Measurements from ENCODE around the gene KRT80.

GRCh38 chr12:52204095-52204930, 12.5 kb upstream of the KRT80 start:
- TF ChIP-seq SIN3A (IDR thresholded peaks at IDR 0.05; ENCODE audit: low read depth) (no peak), CEBPB (IDR thresholded peaks at IDR 0.05; ENCODE audit: low read depth) (no peak), POLR2A (IDR thresholded peaks at IDR 0.05; ENCODE audit: borderline replicate concordance, extremely low read depth, insufficient read depth, insufficient read length) (no peak), POLR2AphosphoS5 (IDR thresholded peaks at IDR 0.05; ENCODE audit: low read depth, low read length) (no peak)
